COLO668 (cell line): ENCODE results near the gene EP300.
"Not testable (repeated sequence)": the region's sequence is repeated elsewhere in the genome, so short reads cannot be mapped to it uniquely, and the experiment has no call there.

Experiments
- DNase-seq: peaks from one replicate; lab custom pipeline; 2025; ENCODE audit not compliant: unreplicated experiment; lab: John Stamatoyannopoulos, UW

Gene EP300

GRCh38 chr22:41092023-41092817 is at the start of gene EP300:
Gene EP300 (plus strand): TSS chr22:41092592. CDS start chr22:41093005, 413 bp downstream.
- peak; percentile 73 for DNase-seq

GRCh38 chr22:41043722-41044121 is 48.7 kb upstream of the EP300 start:
- DNase-seq, result no peak

- DNase-seq, result not testable (repeated sequence)
These were observed 46.8 kb upstream of the EP300 start for GRCh38 chr22:41045575-41045974.

- no peak for DNase-seq
These were observed 44.6 kb upstream of the EP300 start for GRCh38 chr22:41047801-41048211.

- DNase-seq, result not testable (repeated sequence)
These were observed 44.0 kb upstream of the EP300 start for GRCh38 chr22:41048345-41048744.

- peak; percentile 68 for DNase-seq
These were observed 43.3 kb upstream of the EP300 start for GRCh38 chr22:41048791-41049717.

- not testable (repeated sequence) for DNase-seq
These were observed 42.6 kb upstream of the EP300 start for GRCh38 chr22:41049795-41050194.

GRCh38 chr22:41050883-41051282 is 41.5 kb upstream of the EP300 start:
- DNase-seq, result no peak

GRCh38 chr22:41052661-41053490 is 39.5 kb upstream of the EP300 start:
- DNase-seq, result no peak

- no peak for DNase-seq
These were observed 35.3 kb upstream of the EP300 start for GRCh38 chr22:41057076-41057475.

GRCh38 chr22:41062146-41062545 is 30.2 kb upstream of the EP300 start:
- no peak for DNase-seq

GRCh38 chr22:41064326-41064725 is 28.1 kb upstream of the EP300 start:
- not testable (repeated sequence) for DNase-seq

GRCh38 chr22:41066341-41066740 is 26.1 kb upstream of the EP300 start:
- not testable (repeated sequence) for DNase-seq

- not testable (repeated sequence) for DNase-seq
These were observed 24.4 kb upstream of the EP300 start for GRCh38 chr22:41067968-41068367.

- DNase-seq, result no peak
These were observed 21.6 kb upstream of the EP300 start for GRCh38 chr22:41070665-41071331.

GRCh38 chr22:41074061-41074460 is 18.3 kb upstream of the EP300 start:
- no peak for DNase-seq

- DNase-seq, result no peak
These were observed 17.9 kb upstream of the EP300 start for GRCh38 chr22:41074466-41074865.

- DNase-seq, result no peak
These were observed 17.3 kb upstream of the EP300 start for GRCh38 chr22:41074941-41075710.

- DNase-seq, result no peak
These were observed 16.4 kb upstream of the EP300 start for GRCh38 chr22:41075946-41076345.

GRCh38 chr22:41076857-41077256 is 15.5 kb upstream of the EP300 start:
- no peak for DNase-seq
